ENCODE results near the gene LZTS2. TPM values are rescaled to one million over a fixed set of nuclear protein-coding genes. Genes with fewer than 3 reads are reported as not detected.

The LZTS2 gene
- polyA plus RNA-seq, 1 of the 3 experiments (the other 2 are of a cell fraction): 50.6 TPM

DNA sequence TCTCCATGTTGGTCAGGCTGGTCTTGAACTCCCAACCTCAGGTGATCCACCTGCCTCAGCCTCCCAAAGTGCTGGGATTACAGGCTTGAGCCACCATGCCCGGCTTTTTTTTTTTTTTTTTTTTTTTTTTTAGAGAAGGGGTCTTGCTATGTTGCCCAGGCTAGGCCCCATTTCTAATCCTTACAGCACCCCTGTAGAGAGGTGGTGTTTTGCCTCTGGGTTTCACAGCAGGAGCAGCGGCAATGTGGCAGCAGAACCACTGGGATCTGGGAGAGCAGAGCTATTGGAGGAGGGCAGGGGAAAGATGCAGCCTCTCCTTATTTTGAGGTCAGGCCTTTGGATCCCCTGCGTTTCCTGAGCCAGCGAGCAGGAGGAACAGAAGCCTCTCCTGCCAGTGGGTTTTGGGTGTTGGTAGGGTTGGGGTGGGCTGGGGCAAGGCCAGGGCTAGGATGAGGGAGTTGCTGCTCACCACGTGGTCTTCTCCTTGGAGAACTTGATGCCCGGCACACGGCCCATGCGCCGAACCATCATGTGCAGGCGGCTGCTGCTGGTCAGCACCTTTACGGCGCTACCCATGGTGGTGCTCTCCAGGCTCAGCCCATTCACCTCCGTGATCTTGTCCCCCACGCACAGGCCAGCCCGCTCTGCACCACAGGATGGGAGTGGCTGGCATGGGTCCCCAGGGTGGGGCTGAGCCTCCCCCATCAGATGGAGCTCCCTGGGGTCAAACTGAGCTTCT lies 23.5 kb downstream of the LZTS2 start:
- Histone ChIP-seq H3F3A (replicated peaks; ENCODE audit: insufficient read depth) (no peaks in the 10 kb centered on the region), H3K4me3 (ENCODE audit: low read depth in 2 of 2, low read length in 1 of 2) (no peak overlapping the region), H3K9ac (no peak overlapping the region), H3K9me2 (no peaks in the 10 kb centered on the region), H3K79me2 (ENCODE audit: insufficient read depth) (no peaks in the 10 kb centered on the region), H2AFZ (ENCODE audit: low read depth) (no peak overlapping the region), H3K4me1 (ENCODE audit: control insufficient read depth in 1 of 2, insufficient read depth in 2 of 2, low read depth in 1 of 2, low read length in 1 of 2) (peaks cover 0 to 7% of the 10 kb centered on the region in 2 experiments; a peak in 1 of 4 replicates), H4K20me1 (ENCODE audit: insufficient read depth) (no peaks in the 10 kb centered on the region), H3K9me3 (no peaks in the 10 kb centered on the region), H3K36me3 (replicated peaks in 1 of 2; ENCODE audit: control insufficient read depth in 1 of 2, insufficient read depth in 2 of 2, low read length in 1 of 2) (no peaks in the 10 kb centered on the region), H3K27me3 (ENCODE audit: insufficient read depth) (no peaks in the 10 kb centered on the region), H3K27ac (ENCODE audit: low read depth in 2 of 2, low read length in 1 of 2) (no peak overlapping the region), H3K4me2 (no peak overlapping the region)
- POLR2A ChIA-PET: no interaction called here
- CTCF ChIA-PET: interaction anchor here (0.6 to 15.0 kb wide), 4 partner anchors 6 to 73 kb away, joined by 3 to 198 read pairs (median 3); no protein-coding TSS in a partner anchor
- TF ChIP-seq TCF12 (IDR thresholded peaks at IDR 0.05) (no peak), SMC3 (IDR thresholded peaks at IDR 0.05; ENCODE audit: low read depth, low read length) (no peak), CHD2 (IDR thresholded peaks at IDR 0.05; ENCODE audit: low read length, partially characterized antibody) (no peak), NFIC (IDR thresholded peaks at IDR 0.05; ENCODE audit: borderline replicate concordance) (no peak), FOXM1 (IDR thresholded peaks at IDR 0.05; ENCODE audit: low read depth) (no peak)
- TF ChIP-seq, protein P1, sequence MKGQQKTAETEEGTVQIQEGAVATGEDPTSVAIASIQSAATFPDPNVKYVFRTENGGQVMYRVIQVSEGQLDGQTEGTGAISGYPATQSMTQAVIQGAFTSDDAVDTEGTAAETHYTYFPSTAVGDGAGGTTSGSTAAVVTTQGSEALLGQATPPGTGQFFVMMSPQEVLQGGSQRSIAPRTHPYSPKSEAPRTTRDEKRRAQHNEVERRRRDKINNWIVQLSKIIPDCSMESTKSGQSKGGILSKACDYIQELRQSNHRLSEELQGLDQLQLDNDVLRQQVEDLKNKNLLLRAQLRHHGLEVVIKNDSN (IDR thresholded peaks at IDR 0.05; ENCODE audit: borderline replicate concordance, low read depth): no peak
- TF ChIP-seq, protein P2, sequence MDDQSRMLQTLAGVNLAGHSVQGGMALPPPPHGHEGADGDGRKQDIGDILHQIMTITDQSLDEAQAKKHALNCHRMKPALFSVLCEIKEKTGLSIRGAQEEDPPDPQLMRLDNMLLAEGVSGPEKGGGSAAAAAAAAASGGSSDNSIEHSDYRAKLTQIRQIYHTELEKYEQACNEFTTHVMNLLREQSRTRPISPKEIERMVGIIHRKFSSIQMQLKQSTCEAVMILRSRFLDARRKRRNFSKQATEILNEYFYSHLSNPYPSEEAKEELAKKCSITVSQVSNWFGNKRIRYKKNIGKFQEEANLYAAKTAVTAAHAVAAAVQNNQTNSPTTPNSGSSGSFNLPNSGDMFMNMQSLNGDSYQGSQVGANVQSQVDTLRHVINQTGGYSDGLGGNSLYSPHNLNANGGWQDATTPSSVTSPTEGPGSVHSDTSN (IDR thresholded peaks at IDR 0.05): no peak
- DNase-seq: no peak
- WGBS (ENCODE audit: low lambda C conversion rate): 91% methylated on average over 6 of the region's 15 CpGs

GRCh38 chr10:101027106-101027720 lies 27.6 kb downstream of the LZTS2 start:
- no peak for TF ChIP-seq ELF1 (IDR thresholded peaks at IDR 0.05)
- TF ChIP-seq NFIC (IDR thresholded peaks at IDR 0.05; ENCODE audit: borderline replicate concordance): no peak
- no peak for TF ChIP-seq GATA2 (CRISPR knock-in tag; IDR thresholded peaks at IDR 0.05)
- TF ChIP-seq, protein P1 (IDR thresholded peaks at IDR 0.05; ENCODE audit: borderline replicate concordance, low read depth): no peak
- TF ChIP-seq, protein P3, sequence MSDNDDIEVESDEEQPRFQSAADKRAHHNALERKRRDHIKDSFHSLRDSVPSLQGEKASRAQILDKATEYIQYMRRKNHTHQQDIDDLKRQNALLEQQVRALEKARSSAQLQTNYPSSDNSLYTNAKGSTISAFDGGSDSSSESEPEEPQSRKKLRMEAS (IDR thresholded peaks at IDR 0.05; ENCODE audit: low read depth): no peak
- no peak for TF ChIP-seq MXI1 (IDR thresholded peaks at IDR 0.05; ENCODE audit: low read depth, low read length)
- no peak for TF ChIP-seq RAD21 (IDR thresholded peaks at IDR 0.05; ENCODE audit: low read length)
- TF ChIP-seq GABPA (IDR thresholded peaks at IDR 0.05; ENCODE audit: low read depth): no peak
- TF ChIP-seq RFX5 (IDR thresholded peaks at IDR 0.05; ENCODE audit: low read length): no peak
- TF ChIP-seq EZH2phosphoT487 (IDR thresholded peaks at IDR 0.05; ENCODE audit: borderline replicate concordance, low read depth): no peak
- WGBS (ENCODE audit: low lambda C conversion rate): 86% methylated on average over 10 of the region's 10 CpGs
- Histone ChIP-seq H4K20me1 (ENCODE audit: insufficient read depth) (no peaks in the 10 kb centered on the region), H3K27me3 (ENCODE audit: insufficient read depth) (no peaks in the 10 kb centered on the region), H3K9me2 (no peaks in the 10 kb centered on the region), H3K4me1 (ENCODE audit: control insufficient read depth in 1 of 2, insufficient read depth in 2 of 2, low read depth in 1 of 2, low read length in 1 of 2) (peaks cover 0 to 28% of the 10 kb centered on the region in 2 experiments; a peak in 1 of 4 replicates), H3K79me2 (ENCODE audit: insufficient read depth) (peaks cover 6% of the 10 kb centered on the region; the same call in 1 of the 2 replicates), H2AFZ (ENCODE audit: low read depth) (no peak overlapping the region), H3K27ac (ENCODE audit: low read depth in 2 of 2, low read length in 1 of 2) (no peak overlapping the region), H3K9me3 (no peaks in the 10 kb centered on the region), H3K36me3 (replicated peaks in 1 of 2; ENCODE audit: control insufficient read depth in 1 of 2, insufficient read depth in 2 of 2, low read length in 1 of 2) (no peaks in the 10 kb centered on the region), H3K9ac (no peak overlapping the region), H3K4me2 (no peak overlapping the region), H3K4me3 (ENCODE audit: low read depth in 2 of 2, low read length in 1 of 2) (no peak overlapping the region), H3F3A (replicated peaks; ENCODE audit: insufficient read depth) (peaks cover 3% of the 10 kb centered on the region)
- POLR2A ChIA-PET: no interaction called here
- no peak for DNase-seq
- CTCF ChIA-PET: interaction anchor here (0.6 to 15.0 kb wide), 10 partner anchors 10 to 69 kb away, joined by 3 to 198 read pairs (median 3); partner anchors contain the start of gene LZTS2

Data from SK-N-SH (cell line).